HG03175 (cell line): ENCODE results near the gene ACACB.
"Not testable (repeated sequence)": the region's sequence is repeated elsewhere in the genome, so short reads cannot be mapped to it uniquely, and the experiment has no call there.

ENCODE experiments used
- ATAC-seq: cut with Tn5 transposase; IDR thresholded peaks from one replicate; pipeline ENCODE4 v1.9.1; 2021; ENCODE audit warnings: mild to moderate bottlenecking, moderate library complexity; ENCODE audit not compliant: unreplicated experiment

Gene ACACB

DNA sequence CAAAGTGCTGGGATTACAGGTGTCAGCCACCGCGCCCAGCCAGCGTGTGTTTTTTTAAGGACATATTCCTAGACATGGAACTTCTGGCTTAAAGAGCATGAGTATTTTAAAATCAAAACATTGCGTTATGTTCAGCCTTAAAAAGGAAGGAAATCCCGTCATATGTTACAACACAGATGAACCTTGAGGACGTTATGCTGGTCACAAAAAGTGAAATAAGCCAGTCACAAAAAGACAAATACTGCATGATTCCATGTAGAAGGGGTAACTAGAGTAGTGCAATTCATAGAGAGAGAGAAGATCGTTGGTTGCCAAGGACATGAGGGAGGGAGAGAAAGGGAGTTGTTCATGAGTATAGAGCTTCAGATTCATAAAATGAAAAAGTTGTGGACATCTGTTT lies 53.9 kb downstream of the ACACB start:
- ATAC-seq: no peak

DNA sequence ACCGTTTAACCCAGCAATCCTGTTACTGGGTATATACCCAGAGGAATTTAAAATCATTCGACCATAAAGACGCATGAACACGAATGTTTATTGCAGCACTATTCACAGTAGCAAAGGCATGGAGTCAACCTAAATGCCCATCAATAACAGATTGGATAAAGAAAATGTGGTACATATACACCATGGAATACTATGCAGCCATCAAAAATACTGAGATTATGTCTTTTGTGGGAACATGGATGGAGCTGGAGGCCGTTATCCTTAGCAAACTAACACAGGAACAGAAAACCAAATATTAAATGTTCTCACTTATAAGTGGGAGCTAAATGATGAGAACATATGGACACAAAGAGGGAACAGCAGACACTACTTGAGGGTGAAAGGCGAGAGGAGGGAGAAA lies 56.4 kb downstream of the ACACB start:
- not testable (repeated sequence) for ATAC-seq

DNA sequence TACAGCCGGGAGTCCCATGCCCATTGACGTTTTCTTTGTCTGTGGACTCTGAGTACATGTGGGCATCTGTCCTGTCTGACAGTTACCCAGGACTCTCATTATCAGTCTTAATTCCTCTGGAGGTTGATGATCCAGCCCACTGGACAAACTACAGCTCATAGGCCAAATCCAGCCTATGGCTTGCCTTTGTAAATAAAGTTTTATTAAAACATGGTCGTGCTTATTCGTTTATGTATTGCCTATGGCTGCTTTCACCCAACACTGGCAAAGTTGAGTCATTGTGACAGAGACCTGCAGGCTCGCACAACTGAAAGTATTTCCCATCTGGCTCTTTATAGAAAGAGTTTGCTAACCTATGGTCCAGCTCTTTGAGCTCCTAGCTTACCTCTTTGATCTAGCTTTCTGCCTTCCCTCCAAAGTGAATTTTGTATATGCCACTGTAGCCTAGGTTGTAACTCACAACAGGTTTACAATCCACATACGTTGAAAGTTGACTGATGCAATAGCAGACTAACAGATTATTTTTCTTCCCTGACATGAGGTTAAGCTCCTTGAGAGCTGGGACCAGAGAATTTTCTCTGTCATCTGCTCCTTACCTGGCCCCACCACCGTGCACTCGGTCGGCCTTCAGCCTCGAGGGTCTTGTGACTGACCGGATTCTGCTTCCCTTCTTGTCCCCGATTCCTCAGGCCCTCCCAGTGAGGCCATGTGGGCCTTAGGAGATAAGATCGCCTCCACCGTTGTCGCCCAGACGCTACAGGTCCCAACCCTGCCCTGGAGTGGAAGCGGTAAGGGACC lies 57.3 kb downstream of the ACACB start:
- no peak for ATAC-seq

DNA sequence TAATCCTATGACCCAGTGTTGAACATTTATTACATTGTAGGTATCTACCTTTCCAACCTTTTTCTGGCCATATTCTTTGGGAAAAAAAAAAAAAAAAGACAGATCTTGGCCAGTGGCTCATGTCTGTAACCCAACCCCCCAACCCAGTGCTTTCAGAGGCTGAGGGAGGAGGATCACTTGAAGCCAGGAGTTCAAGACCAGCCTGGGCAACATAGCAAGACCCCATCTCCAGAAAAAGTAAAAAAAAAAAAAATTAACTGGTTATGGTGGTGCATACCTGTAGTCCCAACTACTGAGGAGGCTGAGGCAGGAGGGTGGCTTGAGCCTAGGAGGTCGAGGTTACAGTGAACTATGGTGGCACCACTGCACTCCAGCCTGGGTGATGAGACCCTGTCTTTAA lies 58.1 kb downstream of the ACACB start:
- no peak for ATAC-seq

DNA sequence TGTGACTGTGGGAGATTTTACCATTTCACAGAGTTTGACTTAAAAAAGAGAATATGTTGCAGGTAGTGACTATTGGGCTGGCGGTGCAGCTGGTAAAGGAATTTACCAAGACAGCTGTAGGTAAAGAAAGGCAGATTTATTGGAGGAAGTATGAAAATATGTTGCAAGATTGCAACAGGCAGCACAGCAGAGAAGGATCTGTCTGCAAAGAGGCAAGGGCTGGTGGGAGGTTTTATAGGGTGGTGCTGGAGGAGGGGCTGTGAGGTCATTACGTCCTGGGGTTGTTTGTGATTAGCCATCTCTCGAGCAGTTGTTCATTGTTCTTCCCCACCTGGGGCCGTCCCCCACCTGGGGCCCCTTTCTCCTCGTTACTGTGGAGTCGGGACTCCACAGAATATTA lies 62.1 kb downstream of the ACACB start:
- ATAC-seq: no peak

DNA sequence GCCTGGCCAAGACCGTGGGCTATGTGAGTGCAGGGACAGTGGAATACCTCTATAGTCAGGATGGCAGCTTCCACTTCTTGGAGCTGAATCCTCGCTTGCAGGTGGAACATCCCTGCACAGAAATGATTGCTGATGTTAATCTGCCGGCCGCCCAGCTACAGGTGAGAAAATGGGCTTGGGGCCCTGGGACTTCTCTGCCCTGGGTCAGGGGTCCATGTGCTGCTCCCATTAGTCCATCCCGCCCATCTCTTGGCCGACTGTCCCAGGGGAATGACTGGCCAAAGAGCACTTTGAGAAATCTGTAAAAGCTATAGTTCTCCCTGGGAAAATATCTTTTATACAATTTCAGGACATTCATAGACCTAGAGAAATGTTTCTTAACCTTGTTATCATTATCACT lies 63.5 kb downstream of the ACACB start:
- ATAC-seq: no peak

DNA sequence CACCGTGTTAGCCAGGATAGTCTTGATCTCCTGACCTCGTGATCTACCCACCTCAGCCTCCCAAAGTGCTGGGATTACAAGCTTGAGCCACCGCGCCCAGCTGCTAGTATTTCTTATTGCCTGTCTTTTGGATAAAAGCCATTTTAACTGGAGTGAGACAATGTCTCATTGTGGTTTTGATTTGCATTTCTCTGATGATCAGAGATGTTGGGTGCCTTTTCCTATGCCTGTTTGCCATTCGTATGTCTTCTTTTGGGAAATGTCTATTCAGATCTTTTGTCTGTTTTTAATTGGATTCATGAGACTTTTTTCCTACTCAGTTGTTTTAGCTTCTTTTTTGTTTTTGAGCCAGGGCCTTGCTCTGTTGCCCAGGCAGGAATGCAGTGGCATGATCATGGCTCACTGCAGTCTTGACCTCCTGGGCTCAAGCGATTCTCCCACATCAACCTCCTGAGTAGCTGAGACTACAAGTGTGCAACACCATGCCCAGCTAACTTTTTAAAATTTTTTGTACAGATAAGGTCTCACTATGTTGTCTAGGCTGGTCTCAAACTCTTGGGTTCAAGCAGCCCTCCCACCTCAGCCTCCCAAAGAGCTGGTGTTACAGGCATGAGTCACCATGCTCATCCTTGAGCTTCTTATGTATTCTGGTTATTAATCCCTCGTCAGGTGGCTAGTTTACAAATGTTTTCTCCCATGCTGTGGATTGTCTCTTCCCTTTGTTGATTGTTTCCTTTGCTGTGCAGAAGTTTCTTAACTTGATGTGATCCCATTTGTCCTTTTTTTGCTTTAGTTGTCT lies 65.9 kb downstream of the ACACB start:
- no peak for ATAC-seq

DNA sequence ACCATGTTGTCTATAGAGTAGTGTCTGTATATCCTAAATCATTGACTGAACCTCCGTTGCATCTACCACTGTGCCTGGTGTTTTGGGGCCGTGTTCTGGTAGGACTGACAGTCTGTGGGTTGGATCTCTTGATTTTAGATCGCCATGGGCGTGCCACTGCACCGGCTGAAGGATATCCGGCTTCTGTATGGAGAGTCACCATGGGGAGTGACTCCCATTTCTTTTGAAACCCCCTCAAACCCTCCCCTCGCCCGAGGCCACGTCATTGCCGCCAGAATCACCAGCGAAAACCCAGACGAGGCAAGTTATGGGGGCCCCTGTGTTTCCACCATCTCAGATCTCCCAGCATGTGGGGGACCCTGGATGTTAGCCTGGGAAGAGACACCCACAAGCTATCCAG lies 69.1 kb downstream of the ACACB start:
- ATAC-seq: no peak

DNA sequence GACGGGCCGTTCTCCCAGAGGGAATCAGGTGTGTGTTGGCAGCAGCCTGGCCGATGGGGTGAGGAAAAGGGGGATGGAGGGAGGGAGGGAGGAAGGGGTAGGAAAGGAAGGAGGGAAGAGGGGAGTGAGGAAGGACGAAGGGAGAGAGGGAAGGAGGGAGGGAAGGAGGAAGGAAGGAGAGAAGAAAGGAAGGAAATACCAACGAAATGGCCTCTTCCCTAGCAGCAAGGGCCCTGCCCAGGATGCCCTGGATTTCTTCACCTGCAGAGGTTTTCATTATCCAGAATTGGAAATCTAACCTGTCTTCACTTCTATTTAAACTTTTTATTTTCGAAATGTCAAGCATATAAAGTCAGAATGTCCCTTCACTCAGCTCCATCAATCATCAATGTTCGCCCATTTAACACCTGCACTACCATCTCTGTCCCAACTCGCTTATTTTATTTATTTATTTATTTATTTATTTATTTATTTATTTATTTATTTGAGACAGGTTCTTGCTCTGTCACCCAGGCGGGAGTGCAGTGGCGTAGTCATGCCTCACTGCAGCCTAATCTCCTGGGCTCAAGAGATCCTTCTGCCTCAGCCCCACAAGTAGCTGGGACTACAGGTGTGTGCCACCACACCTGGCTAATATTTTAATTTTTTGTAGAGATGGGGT lies 70.7 kb downstream of the ACACB start:
- no peak for ATAC-seq

DNA sequence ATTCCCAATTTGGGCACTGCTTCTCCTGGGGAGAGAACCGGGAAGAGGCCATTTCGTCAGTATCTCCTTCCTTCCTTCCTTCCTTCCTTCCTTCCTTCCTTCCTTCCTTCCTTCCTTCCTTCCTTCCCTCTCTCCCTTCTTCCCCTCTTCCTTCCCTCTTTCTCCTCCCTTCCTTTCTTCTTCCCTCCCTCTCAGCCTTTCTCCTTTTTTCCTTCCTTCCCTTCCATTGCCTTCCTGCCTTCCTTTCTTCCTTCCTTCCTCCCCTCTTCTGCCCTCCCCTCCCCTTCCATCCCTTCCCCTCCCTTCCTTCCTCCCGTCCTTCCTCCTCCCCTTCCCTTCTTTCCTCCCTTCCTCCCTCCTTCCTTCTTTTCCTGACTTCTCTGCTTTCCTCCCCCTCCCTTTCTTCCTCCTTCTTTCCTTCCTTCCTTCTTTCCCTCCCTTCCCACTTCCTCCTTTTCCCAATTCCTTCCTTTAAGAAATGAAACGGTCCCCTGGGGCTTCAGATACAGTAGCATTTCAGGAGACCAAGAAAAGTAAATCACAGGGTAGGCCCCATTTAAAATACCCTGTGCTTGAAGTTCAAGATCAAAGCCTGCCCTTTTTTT lies 71.8 kb downstream of the ACACB start:
- ATAC-seq: no peak

DNA sequence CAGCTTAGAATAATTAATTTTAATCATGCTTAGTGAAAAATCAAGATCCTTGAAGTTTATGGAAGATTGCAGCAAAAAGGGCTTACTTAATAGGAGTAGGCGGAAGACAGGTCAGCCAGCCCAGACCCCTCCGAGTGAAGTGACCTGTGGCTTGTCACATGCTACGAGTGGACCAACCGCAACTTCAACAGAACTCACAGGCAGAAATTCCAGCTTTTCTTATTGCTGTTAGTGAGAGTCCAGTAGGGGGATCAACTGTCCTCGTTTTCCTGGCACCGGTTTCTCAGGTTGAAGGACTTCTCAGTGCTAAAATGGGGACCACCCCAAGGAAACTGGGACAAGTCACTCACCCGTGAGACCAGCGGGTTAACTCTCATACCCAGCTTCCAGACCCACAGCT lies 72.9 kb downstream of the ACACB start:
- no peak for ATAC-seq

DNA sequence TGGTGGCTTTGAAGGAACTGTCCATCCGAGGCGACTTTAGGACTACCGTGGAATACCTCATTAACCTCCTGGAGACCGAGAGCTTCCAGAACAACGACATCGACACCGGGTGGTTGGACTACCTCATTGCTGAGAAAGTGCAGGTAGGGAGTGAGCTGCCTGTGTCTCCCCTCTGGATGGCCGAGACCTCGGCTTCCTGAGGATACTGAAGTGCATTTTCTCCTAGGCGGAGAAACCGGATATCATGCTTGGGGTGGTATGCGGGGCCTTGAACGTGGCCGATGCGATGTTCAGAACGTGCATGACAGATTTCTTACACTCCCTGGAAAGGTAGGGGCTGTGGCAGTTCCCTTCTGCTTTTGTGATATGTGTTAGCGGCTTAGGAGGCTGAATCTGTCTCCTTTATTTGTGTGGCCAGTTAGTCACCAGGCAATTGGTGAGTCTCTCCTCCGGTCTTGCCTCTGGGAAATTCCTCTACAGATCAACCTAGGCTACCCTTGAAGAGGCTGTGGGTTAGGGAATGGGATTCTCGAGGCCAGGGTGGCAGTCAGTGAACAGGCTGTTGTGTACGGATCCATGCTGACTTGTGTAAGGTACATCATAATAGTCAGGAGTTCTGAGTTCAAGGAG lies 75.3 kb downstream of the ACACB start:
- no peak for ATAC-seq

DNA sequence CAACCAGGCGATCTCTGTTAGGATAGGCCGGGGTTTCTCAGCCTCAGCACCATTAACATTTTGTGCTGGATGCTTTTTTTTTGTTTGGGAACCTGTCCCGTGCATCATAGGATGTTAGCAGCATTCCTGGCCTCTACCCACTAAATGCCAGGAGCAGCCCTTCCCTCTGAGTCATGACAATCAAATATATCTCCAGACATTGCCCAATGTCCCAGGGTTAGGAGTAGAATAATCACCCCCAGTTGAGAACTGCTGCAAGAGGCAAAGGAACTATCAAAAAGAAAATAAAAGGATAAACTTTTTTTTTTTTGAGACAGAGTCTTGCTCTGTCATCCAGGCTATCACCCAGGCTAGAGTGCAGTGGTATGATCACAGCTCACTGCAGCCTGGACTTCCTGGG lies 76.0 kb downstream of the ACACB start:
- ATAC-seq: no peak

DNA sequence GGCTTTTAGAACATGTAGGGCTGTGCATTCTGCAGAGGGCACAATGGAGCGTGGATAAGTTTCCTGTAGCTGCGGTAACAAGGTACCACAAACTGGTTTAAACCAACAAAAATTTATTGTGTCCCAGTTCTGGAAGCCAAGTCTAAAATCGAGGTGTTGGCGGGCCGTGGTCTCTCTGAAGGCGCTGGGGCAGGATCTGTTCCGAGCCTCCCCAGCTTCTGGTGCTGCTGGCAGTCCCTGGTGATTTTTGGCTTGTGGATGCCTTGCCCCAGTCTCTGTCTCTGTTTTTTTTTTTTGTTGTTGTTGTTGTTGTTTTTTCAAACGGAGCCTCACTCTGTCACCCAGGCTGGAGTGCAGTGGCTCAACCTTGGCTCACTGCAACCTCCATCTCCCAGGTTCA lies 77.5 kb downstream of the ACACB start:
- ATAC-seq: no peak

DNA sequence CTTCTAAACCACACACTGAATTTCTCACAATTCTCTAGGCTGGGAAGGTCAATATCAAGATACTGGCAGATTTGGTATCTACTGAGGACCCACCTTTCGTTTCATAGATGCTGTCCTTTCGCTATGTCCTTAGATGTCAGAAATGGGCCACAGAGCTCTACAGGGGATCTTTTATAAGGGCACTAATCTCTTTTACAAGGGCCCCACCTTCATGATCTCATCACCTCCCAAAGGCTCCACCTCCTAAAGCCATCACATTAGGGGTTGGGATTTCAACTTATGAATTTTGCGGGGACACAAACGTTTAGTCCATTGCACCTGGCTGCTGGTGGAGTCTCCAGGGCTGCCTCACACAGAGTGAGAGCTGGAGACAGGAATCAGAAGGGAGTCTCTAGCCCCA lies 79.9 kb downstream of the ACACB start:
- ATAC-seq: no peak

DNA sequence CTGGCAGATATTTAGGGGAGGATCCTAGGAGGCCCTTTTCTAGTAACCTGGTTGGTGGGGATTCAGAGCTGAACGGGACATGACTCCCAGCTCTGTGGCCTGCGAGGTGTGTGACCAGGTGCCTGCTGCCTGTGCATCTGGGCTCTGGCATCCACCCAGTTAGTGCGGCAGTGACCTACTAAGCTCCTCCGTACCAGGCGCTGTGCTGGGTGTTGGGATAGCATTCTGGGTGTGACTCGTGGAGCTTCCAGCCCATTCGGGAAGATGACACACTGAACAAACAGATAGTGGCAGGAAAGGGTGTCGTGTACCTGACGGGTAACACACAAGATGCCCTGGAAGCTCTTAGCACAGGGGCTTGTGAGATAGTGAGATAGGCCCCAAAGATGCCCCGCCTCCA lies 80.9 kb downstream of the ACACB start:
- no peak for ATAC-seq

DNA sequence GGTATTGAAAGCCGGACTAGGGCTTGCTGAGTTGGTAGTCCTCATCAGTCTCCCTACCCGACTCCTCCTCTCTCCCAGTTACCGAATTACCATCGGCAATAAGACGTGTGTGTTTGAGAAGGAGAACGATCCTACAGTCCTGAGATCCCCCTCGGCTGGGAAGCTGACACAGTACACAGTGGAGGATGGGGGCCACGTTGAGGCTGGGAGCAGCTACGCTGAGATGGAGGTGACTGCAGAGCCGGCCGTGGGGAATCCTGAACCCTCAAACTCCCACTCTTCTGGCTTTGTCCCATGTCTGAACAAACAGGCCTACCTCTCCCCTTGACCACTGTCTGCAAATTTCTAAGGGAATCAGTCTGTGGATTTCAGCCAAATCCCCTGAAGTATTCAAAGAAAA lies 82.9 kb downstream of the ACACB start:
- no peak for ATAC-seq

DNA sequence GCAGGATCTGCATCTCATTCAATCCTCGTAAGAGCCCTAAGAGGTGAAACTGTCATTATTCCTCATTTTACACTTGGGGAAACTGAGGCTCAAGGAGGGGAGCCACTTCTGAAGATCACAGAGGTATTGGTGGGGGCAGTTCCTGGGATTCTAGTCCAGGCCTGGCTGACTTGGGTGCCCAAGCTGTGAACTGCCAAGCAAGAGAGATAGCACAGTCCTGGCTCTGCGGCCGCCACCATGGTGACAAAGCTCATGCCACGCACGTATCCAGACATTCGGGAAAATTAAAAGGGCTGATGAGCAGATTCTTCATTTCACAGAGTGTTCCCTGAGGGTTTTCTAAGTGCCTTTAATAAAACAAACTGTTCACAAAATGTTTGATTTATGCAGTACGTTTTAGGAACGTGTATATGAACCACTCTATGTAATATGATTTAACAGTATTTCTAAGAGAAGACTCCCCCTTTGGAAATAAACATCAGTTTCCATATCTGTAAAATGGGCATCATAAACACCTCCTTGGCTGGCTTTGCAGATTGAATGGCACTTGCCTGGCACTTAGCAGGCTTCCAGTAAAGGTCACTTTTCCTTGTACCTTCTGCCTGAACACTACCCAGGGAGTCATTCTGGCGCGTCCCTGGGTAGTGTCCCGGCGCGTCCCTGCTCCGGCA lies 84.6 kb downstream of the ACACB start:
- no peak for ATAC-seq

DNA sequence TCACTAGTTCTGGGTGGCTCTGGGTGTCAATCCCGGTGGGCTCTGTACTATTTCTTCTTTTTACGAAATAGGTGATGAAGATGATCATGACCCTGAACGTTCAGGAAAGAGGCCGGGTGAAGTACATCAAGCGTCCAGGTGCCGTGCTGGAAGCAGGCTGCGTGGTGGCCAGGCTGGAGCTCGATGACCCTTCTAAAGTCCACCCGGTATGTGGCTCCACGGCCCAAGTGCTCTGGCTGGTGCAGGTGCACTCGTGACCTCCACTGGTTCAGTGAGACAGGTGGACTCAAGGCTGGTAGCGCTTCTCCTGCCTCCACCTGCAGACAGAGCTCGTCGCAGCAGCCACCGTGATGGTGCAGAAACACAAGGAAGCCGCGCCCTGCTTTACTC lies 85.1 kb downstream of the ACACB start:
- ATAC-seq: no peak

DNA sequence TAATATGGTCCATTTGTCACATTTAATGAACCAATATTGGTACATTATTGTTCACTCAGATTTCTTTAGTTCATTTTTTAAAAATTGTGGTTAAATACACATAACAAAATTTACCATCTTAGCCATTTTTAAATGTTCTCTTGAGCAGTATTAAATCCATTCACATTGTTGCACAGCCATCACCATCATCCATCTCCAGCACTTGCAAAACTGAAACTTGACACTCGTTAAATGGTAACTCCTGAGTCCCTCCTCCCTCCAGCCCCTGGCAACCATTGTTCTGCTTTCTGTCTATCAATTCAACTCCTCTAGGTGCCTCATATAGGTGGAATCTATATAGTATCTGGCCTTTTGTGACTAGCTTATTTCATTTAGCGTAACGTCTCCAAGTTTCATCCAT lies 86.4 kb downstream of the ACACB start:
- ATAC-seq: no peak

DNA sequence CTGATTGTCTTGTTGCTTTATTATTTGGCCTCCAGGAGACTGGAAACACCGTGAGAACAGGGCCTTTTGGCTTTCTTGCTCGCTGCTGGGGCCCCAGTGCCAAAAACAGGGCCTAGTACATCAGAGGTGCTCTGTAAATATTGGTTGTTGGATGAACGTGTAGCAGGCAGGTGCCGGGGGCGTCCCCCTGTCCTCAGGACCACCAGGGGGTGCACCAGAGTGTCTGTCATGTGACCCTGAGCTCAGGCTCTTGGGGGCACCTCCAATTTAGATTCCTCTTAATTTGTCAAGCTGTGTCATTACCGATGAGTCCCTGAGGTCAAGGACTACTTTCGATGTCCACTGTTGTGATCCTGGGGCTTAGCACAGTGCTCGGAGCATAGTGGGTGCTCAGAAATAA lies 87.1 kb downstream of the ACACB start:
- no peak for ATAC-seq
